ENCODE results near the gene TAGLN. TPM values are rescaled to one million over a fixed set of nuclear protein-coding genes. Genes with fewer than 3 reads are reported as not detected.
"Not testable (repeated sequence)": the region's sequence is repeated elsewhere in the genome, so short reads cannot be mapped to it uniquely, and the experiment has no call there.

Gene TAGLN
- total RNA-seq, 1 donor from 2014 or later, result 7.7 TPM

DNA sequence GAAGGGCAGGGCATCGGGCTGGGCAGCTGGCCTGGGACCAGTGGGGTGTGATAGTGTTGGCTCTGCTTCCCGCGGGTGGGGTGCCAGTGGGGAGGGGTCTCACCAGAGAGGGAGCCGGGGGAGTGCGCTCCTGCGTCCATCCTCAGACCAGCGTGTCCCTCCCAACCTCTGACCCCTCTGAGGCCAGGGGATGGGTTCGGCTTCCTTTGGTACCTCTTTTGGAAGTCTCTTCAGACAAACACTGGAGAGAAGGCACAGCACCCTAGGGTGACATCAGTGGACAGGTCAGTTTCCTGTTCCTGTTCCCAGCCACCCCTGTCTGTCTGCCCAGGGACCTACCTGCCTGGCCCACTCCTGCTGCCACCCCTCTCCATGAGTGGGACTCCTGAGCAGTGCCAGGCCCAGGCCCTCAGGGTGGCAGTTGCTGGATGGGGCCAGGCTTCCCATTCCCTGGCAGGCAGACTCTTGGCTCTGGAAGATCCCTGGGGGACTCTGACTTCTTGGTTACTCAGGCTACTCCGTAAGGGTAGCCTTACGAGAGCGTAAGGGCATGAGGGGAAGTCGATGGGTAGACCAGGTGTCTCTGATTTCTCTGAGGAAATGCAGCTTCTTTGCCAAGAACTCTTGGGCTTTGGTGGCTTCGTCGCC is 2.6 kb downstream of the TAGLN start:
- Mint-ChIP-seq H3K4me3 (no peak overlapping the region), H3K27me3 (ENCODE audit: low read depth) (peaks cover 13% of the 10 kb centered on the region), H3K27ac (ENCODE audit: unreplicated experiment) (peak overlapping the region; percentile 12), H3K4me1 (peaks cover 17% of the 10 kb centered on the region), H3K36me3 (ENCODE audit: low read depth) (peaks cover 5% of the 10 kb centered on the region), H3K9me3 (no peaks in the 10 kb centered on the region)
- DNase-seq (ENCODE audit: low read depth, low spot score), result no peak
- TF ChIP-seq, protein P1, sequence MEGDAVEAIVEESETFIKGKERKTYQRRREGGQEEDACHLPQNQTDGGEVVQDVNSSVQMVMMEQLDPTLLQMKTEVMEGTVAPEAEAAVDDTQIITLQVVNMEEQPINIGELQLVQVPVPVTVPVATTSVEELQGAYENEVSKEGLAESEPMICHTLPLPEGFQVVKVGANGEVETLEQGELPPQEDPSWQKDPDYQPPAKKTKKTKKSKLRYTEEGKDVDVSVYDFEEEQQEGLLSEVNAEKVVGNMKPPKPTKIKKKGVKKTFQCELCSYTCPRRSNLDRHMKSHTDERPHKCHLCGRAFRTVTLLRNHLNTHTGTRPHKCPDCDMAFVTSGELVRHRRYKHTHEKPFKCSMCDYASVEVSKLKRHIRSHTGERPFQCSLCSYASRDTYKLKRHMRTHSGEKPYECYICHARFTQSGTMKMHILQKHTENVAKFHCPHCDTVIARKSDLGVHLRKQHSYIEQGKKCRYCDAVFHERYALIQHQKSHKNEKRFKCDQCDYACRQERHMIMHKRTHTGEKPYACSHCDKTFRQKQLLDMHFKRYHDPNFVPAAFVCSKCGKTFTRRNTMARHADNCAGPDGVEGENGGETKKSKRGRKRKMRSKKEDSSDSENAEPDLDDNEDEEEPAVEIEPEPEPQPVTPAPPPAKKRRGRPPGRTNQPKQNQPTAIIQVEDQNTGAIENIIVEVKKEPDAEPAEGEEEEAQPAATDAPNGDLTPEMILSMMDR (conservative IDR thresholded peaks at IDR 0.05), result no peak

DNA sequence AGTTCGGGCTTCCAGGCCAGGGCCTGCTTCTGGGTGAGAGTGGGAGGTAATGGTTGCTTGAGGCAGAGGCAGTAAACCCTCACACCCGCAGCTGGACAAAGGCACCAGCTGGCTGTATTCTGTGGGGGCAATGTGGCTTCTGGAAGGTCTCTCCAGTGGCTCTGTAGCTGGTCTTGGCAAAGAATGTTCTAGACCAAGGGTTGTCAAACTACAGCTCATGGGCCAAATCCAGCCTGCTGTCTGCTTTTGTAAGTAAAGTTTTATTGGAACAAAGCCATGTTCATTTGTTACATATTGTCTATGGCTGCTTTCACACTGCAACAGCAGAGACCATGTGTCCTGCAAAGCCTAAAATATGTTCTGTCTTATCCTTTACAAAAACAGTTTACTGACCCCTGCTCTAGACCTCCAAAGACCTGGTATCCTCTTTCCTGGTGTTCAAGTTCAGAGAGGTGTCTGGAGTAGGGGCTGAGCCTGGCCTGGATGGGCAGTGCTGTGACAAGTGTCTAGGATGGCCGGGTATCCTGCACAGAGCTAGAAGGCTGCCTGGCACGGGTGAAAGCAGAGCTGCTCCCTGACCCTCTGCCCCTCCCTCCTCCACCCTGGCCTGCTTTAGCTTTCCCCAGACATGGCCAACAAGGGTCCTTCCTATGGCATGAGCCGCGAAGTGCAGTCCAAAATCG is 3.4 kb downstream of the TAGLN start:
- no peak overlapping the region for H3K27ac Mint-ChIP-seq (ENCODE audit: unreplicated experiment)
- H3K36me3 Mint-ChIP-seq (ENCODE audit: low read depth), result peaks cover 5% of the 10 kb centered on the region
- no peaks in the 10 kb centered on the region for H3K9me3 Mint-ChIP-seq
- H3K4me1 Mint-ChIP-seq, result peaks cover 17% of the 10 kb centered on the region
- TF ChIP-seq, protein P1 (conservative IDR thresholded peaks at IDR 0.05), result no peak
- peaks cover 13% of the 10 kb centered on the region for H3K27me3 Mint-ChIP-seq (ENCODE audit: low read depth)
- no peak for DNase-seq (ENCODE audit: low read depth, low spot score)
- no peak overlapping the region for H3K4me3 Mint-ChIP-seq

DNA sequence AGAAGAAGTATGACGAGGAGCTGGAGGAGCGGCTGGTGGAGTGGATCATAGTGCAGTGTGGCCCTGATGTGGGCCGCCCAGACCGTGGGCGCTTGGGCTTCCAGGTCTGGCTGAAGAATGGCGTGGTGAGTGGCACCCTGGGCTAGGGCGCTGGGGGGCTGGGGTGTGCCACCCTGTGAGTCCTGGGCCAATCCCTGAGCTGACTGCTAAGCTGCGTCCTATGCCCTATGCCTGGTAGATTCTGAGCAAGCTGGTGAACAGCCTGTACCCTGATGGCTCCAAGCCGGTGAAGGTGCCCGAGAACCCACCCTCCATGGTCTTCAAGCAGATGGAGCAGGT is 3.9 kb downstream of the TAGLN start:
- H3K4me3 Mint-ChIP-seq, result no peak overlapping the region
- peaks cover 15% of the 10 kb centered on the region for H3K4me1 Mint-ChIP-seq
- TF ChIP-seq, protein P1 (conservative IDR thresholded peaks at IDR 0.05), result no peak
- H3K9me3 Mint-ChIP-seq, result no peaks in the 10 kb centered on the region
- peaks cover 13% of the 10 kb centered on the region for H3K27me3 Mint-ChIP-seq (ENCODE audit: low read depth)
- peaks cover 5% of the 10 kb centered on the region for H3K36me3 Mint-ChIP-seq (ENCODE audit: low read depth)
- H3K27ac Mint-ChIP-seq (ENCODE audit: unreplicated experiment), result no peak overlapping the region
- no peak for DNase-seq (ENCODE audit: low read depth, low spot score)

DNA sequence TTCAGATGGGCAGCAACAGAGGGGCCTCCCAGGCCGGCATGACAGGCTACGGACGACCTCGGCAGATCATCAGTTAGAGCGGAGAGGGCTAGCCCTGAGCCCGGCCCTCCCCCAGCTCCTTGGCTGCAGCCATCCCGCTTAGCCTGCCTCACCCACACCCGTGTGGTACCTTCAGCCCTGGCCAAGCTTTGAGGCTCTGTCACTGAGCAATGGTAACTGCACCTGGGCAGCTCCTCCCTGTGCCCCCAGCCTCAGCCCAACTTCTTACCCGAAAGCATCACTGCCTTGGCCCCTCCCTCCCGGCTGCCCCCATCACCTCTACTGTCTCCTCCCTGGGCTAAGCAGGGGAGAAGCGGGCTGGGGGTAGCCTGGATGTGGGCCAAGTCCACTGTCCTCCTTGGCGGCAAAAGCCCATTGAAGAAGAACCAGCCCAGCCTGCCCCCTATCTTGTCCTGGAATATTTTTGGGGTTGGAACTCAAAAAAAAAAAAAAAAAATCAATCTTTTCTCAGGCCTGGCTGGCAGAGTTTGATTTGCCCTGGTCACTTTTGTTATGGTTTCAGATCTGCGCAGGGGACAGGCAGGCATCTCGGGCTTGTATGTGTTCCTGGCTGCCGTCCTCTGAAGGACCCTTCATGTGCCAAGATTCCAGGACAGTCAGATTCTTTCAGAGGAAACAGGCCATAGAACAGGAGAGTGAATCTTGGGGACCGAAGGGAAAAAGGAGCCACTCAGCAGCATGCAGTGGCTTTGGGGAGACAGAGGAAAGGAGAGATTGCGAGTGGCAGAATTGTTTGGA is 5.3 kb downstream of the TAGLN start:
- Mint-ChIP-seq H3K27ac (ENCODE audit: unreplicated experiment) (peak overlapping the region; percentile 92), H3K27me3 (ENCODE audit: low read depth) (peaks cover 13% of the 10 kb centered on the region), H3K36me3 (ENCODE audit: low read depth) (peaks cover 5% of the 10 kb centered on the region), H3K4me1 (peaks cover 3% of the 10 kb centered on the region), H3K4me3 (no peak overlapping the region), H3K9me3 (no peaks in the 10 kb centered on the region)
- DNase-seq (ENCODE audit: low read depth, low spot score), result no peak
- TF ChIP-seq, protein P1 (conservative IDR thresholded peaks at IDR 0.05), result no peak

DNA sequence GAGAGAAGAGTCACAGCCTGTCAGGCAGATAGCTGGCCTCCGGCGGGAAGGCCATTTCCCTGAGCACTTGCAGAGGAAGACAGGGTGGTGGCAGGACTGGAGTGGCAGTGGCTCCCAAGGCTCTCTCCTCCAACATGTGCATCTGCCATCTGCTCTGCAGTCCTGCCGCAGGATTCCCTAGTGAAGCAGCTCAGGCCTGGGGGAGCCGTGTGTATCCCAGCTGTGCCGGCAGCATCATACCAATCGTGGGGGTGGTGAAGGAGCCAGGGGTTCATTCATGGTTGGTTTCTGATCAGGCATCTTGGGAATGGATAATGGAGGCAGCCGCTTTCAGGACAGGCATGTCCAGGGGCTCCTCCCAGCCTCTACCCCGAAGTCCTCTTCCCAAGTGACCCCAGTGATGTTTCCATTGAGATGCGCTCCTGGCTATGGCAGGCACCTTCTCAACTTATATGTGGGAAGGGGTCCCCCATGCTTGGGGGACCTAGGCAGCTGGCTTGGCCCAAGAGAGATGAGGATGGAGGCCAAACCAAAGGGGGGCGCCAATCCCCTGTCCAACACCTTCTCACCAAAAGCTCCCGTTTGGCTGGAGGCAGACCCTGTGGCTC is 6.1 kb downstream of the TAGLN start:
- H3K9me3 Mint-ChIP-seq, result no peaks in the 10 kb centered on the region
- peaks cover 8% of the 10 kb centered on the region for H3K36me3 Mint-ChIP-seq (ENCODE audit: low read depth)
- peaks cover 9% of the 10 kb centered on the region for H3K27me3 Mint-ChIP-seq (ENCODE audit: low read depth)
- DNase-seq (ENCODE audit: low read depth, low spot score), result no peak
- H3K27ac Mint-ChIP-seq (ENCODE audit: unreplicated experiment), result no peak overlapping the region
- TF ChIP-seq, protein P1 (conservative IDR thresholded peaks at IDR 0.05), result no peak
- no peak overlapping the region for H3K4me3 Mint-ChIP-seq
- H3K4me1 Mint-ChIP-seq, result peaks cover 5% of the 10 kb centered on the region

DNA sequence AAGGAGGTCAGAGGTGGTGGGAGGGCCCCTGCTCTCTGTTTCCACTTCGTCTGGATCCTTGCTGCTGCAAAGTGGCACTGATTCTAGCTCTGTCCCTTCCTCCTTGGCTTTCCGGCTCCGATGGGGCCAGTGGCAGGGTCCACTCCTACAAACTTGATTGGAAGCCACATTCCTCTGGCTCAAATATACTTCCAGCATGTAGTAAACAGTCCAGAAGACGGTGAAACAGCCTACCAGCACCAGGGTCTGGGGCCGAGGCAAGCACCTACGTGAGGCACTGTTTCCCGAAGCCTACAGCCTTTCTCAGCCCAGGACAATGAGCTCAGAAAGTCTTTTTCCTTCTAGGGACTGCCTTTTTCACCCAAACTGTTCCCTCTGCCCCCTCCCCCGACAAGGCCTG is 6.9 kb downstream of the TAGLN start:
- not testable (repeated sequence) for H3K36me3 Mint-ChIP-seq (ENCODE audit: low read depth); DNase-seq (ENCODE audit: low read depth, low spot score); H3K27me3 Mint-ChIP-seq (ENCODE audit: low read depth); H3K4me1 Mint-ChIP-seq; H3K9me3 Mint-ChIP-seq; H3K4me3 Mint-ChIP-seq
- peak overlapping the region; percentile 88 for H3K27ac Mint-ChIP-seq (ENCODE audit: unreplicated experiment)

DNA sequence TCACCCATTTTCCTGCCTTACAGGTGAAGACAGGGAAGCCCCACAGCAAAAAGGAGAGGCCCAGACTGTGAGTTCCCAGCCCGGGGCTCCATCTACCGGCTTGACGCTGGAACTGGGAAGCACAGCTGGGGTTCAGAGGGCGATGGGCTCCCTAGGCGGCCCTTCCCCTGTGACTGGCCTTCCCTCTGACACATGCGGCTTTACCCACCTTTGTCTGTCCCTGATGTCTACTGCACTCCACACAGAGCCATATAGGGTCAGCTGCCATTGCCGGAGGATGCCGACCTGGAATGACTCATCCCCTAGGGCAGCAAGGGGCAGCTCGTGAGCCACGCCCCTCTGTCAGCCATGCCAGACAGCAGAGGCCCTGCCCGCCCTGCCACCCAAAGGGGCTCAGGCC is 7.7 kb downstream of the TAGLN start:
- DNase-seq (ENCODE audit: low read depth, low spot score); H3K27ac Mint-ChIP-seq (ENCODE audit: unreplicated experiment): not testable (repeated sequence)

DNA sequence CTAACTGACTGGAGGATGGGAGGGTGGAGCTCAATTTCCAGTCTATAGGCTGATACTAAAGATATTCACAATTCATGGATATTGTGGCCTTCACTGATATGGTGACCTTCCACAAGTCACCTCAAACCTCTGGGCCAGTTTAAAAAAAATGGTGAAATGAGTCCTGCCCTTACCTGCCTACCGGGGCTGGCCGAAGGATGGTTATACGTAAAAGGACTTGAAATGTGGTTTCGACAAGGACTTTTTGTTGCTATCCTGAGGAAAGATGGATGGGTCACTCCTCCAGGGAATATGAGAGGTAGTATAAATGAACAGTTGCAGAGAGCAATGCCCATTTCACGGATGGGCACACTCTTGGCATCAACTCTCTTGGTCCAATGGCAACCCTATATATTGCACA is 8.3 kb downstream of the TAGLN start:
- H3K9me3 Mint-ChIP-seq; H3K27me3 Mint-ChIP-seq (ENCODE audit: low read depth); H3K4me1 Mint-ChIP-seq; DNase-seq (ENCODE audit: low read depth, low spot score); H3K27ac Mint-ChIP-seq (ENCODE audit: unreplicated experiment); H3K4me3 Mint-ChIP-seq: not testable (repeated sequence)
- peaks cover 12% of the 10 kb centered on the region for H3K36me3 Mint-ChIP-seq (ENCODE audit: low read depth)

More for the DNA sequence above, 7.7 kb downstream of the TAGLN start:
- H3K9me3 Mint-ChIP-seq; H3K4me1 Mint-ChIP-seq; H3K4me3 Mint-ChIP-seq; H3K27me3 Mint-ChIP-seq (ENCODE audit: low read depth): not testable (repeated sequence)
- H3K36me3 Mint-ChIP-seq (ENCODE audit: low read depth), result peaks cover 12% of the 10 kb centered on the region

Data from neural crest cell (in vitro differentiated cells).